Activated naive CD4-positive, alpha-beta T cell treated with Interleukin-2 at 50 U/mL for 16 hours (primary cell): ENCODE measurements around the gene CFAP251.
A peak's percentile ranks its signal among the peaks of the same experiment; 100 is the strongest.
"Not testable (repeated sequence)": the region's sequence is repeated elsewhere in the genome, so short reads cannot be mapped to it uniquely, and the experiment has no call there.

Source experiments
- DNase-seq: peaks from one replicate; pipeline ENCODE4 v3.0.0-alpha.2; 2020

The CFAP251 gene

GRCh38 chr12:121905746-121906145, 12.6 kb upstream of the CFAP251 start:
- no peak for DNase-seq

GRCh38 chr12:121908702-121909101, 9.7 kb upstream of the CFAP251 start:
- no peak for DNase-seq

GRCh38 chr12:121911824-121912585, 6.4 kb upstream of the CFAP251 start:
- DNase-seq: peak; percentile 41

GRCh38 chr12:121915841-121916321, 2.5 kb upstream of the CFAP251 start:
- DNase-seq: no peak

- DNase-seq: no peak
Measured at GRCh38 chr12:121916719-121917118, 1.7 kb upstream of the CFAP251 start.

- no peak for DNase-seq
Measured at GRCh38 chr12:121918679-121919038, 267 bp downstream of the CFAP251 start.

GRCh38 chr12:121921066-121921465, 2.7 kb downstream of the CFAP251 start:
- DNase-seq: no peak

- DNase-seq: no peak
Measured at GRCh38 chr12:121925358-121925695, 6.9 kb downstream of the CFAP251 start.

GRCh38 chr12:121926874-121927706, 8.7 kb downstream of the CFAP251 start:
- DNase-seq: no peak

- DNase-seq: no peak
Measured at GRCh38 chr12:121927813-121928212, 9.4 kb downstream of the CFAP251 start.

- DNase-seq: not testable (repeated sequence)
Measured at GRCh38 chr12:121929545-121929944, 11.2 kb downstream of the CFAP251 start.

GRCh38 chr12:121930862-121931261, 12.5 kb downstream of the CFAP251 start:
- DNase-seq: no peak

- DNase-seq: no peak
Measured at GRCh38 chr12:121932176-121932536, 13.8 kb downstream of the CFAP251 start.

GRCh38 chr12:121932914-121933521, 14.6 kb downstream of the CFAP251 start:
- no peak for DNase-seq

- no peak for DNase-seq
Measured at GRCh38 chr12:121933522-121934308, 15.3 kb downstream of the CFAP251 start.

GRCh38 chr12:121934309-121934664, 15.9 kb downstream of the CFAP251 start:
- no peak for DNase-seq

GRCh38 chr12:121937654-121938053, 19.3 kb downstream of the CFAP251 start:
- DNase-seq: no peak

- DNase-seq: no peak
Measured at GRCh38 chr12:121939186-121939585, 20.8 kb downstream of the CFAP251 start.

- no peak for DNase-seq
Measured at GRCh38 chr12:121939992-121940766, 21.8 kb downstream of the CFAP251 start.

GRCh38 chr12:121942145-121942718, 23.8 kb downstream of the CFAP251 start:
- DNase-seq: no peak

- no peak for DNase-seq
Measured at GRCh38 chr12:121943926-121944325, 25.5 kb downstream of the CFAP251 start.
